ENCODE results near the gene ANO1. TPM values are rescaled to one million over a fixed set of nuclear protein-coding genes. Genes with fewer than 3 reads are reported as not detected.

Gene ANO1
- total RNA-seq, 1 donor from 2014 or later, result 7.7 TPM

DNA sequence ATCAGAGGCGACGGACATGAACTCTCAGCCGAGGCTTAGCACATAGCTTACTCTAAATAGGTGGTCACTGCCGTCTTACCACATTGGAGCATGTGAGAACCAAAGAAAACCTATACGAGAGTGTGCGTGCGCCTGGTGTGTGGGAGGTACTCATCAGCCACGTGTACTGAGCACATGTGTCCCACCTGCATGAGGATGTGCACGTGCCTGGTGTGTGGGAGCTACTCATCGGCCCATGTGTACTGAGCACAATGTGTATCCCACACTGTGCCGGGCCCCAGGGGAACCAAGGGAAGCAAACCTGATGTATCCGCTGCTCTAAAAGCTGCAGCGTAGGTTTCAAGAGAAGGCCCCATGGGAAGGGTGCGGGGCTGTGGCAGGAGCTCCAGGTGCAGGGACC lies 56.4 kb downstream of the ANO1 start:
- H3K36me3 ChIP-seq, result no peaks in the 10 kb centered on the region
- no peak overlapping the region for H3K4me3 ChIP-seq
- no peak for TF ChIP-seq CTCF (IDR thresholded peaks at IDR 0.05; ENCODE audit: borderline replicate concordance)
- DNase-seq, result no peak
- peak overlapping the region; percentile 51 for H3K27ac ChIP-seq (replicated peaks)
- intact Hi-C loops (cut with micrococcal nuclease), result no loop called here
- peaks cover 13% of the 10 kb centered on the region for H3K4me1 ChIP-seq
- H3K27me3 ChIP-seq (ENCODE audit: low read depth), result no peaks in the 10 kb centered on the region
- no peaks in the 10 kb centered on the region for H3K9me3 ChIP-seq (replicated peaks)

- Histone ChIP-seq H3K27ac (replicated peaks) (peak overlapping the region; percentile 51), H3K9me3 (replicated peaks) (no peaks in the 10 kb centered on the region), H3K27me3 (ENCODE audit: low read depth) (no peaks in the 10 kb centered on the region), H3K36me3 (no peaks in the 10 kb centered on the region), H3K4me1 (peaks cover 13% of the 10 kb centered on the region), H3K4me3 (peak overlapping the region; percentile 35)
- DNase-seq, result no peak
- intact Hi-C loops (cut with micrococcal nuclease), result no loop called here
- no peak for TF ChIP-seq CTCF (IDR thresholded peaks at IDR 0.05; ENCODE audit: borderline replicate concordance)
Measured at GRCh38 chr11:70135142-70135541, 57.0 kb downstream of the ANO1 start.

GRCh38 chr11:70135625-70136059 lies 57.5 kb downstream of the ANO1 start:
- no peaks in the 10 kb centered on the region for H3K9me3 ChIP-seq (replicated peaks)
- no peaks in the 10 kb centered on the region for H3K27me3 ChIP-seq (ENCODE audit: low read depth)
- no peaks in the 10 kb centered on the region for H3K36me3 ChIP-seq
- no peak for DNase-seq
- H3K4me1 ChIP-seq, result peaks cover 13% of the 10 kb centered on the region
- TF ChIP-seq CTCF (IDR thresholded peaks at IDR 0.05; ENCODE audit: borderline replicate concordance), result no peak
- intact Hi-C loops (cut with micrococcal nuclease), result no loop called here
- peak overlapping the region; percentile 51 for H3K27ac ChIP-seq (replicated peaks)
- H3K4me3 ChIP-seq, result peak overlapping the region; percentile 35

GRCh38 chr11:70137383-70137782 lies 59.3 kb downstream of the ANO1 start:
- no peaks in the 10 kb centered on the region for H3K9me3 ChIP-seq (replicated peaks)
- DNase-seq, result no peak
- peaks cover 17% of the 10 kb centered on the region for H3K27me3 ChIP-seq (ENCODE audit: low read depth)
- H3K36me3 ChIP-seq, result no peaks in the 10 kb centered on the region
- no peak for TF ChIP-seq CTCF (IDR thresholded peaks at IDR 0.05; ENCODE audit: borderline replicate concordance)
- peaks cover 27% of the 10 kb centered on the region for H3K4me1 ChIP-seq
- no peak overlapping the region for H3K4me3 ChIP-seq
- intact Hi-C loops (cut with micrococcal nuclease), result no loop called here
- no peak overlapping the region for H3K27ac ChIP-seq (replicated peaks)

- H3K4me3 ChIP-seq, result no peak overlapping the region
- no peaks in the 10 kb centered on the region for H3K36me3 ChIP-seq
- H3K27me3 ChIP-seq (ENCODE audit: low read depth), result peaks cover 27% of the 10 kb centered on the region
- no peak overlapping the region for H3K27ac ChIP-seq (replicated peaks)
- DNase-seq, result no peak
- peaks cover 27% of the 10 kb centered on the region for H3K4me1 ChIP-seq
- intact Hi-C loops (cut with micrococcal nuclease), result no loop called here
- no peak for TF ChIP-seq CTCF (IDR thresholded peaks at IDR 0.05; ENCODE audit: borderline replicate concordance)
- no peaks in the 10 kb centered on the region for H3K9me3 ChIP-seq (replicated peaks)
Measured at GRCh38 chr11:70138403-70138802, 60.3 kb downstream of the ANO1 start.

Measured in left ventricle myocardium inferior (tissue), 1 donor.